Type B pancreatic cell (in vitro differentiated cells): Measurements from ENCODE around the gene ADARB1. TPM values are rescaled to one million over a fixed set of nuclear protein-coding genes. Genes with fewer than 3 reads are reported as not detected.
A peak's percentile ranks its signal among the peaks of the same experiment; 100 is the strongest.
"Not testable (repeated sequence)": the region's sequence is repeated elsewhere in the genome, so short reads cannot be mapped to it uniquely, and the experiment has no call there.

Experiments used
- DNase-seq: peaks from one replicate; pipeline ENCODE4 v3.0.0; 2021; ENCODE audit warnings: mixed read lengths; ENCODE audit not compliant: unreplicated experiment; ENCODE audit errors: extremely low spot score
- H3K27ac Mint-ChIP-seq: 2 replicates; pipeline ENCODE4 v1.8.0; 2021; ENCODE audit warnings: mild to moderate bottlenecking, mixed read lengths
- H3K27me3 Mint-ChIP-seq: 2 replicates; pipeline ENCODE4 v1.8.0; 2021; ENCODE audit warnings: mixed read lengths
- H3K36me3 Mint-ChIP-seq: 2 replicates; pipeline ENCODE4 v1.8.0; 2021; ENCODE audit warnings: mixed read lengths
- H3K4me1 Mint-ChIP-seq: one replicate; pipeline ENCODE4 v1.8.0; 2021; ENCODE audit warnings: mixed read lengths; ENCODE audit not compliant: unreplicated experiment
- H3K4me3 Mint-ChIP-seq: 2 replicates; pipeline ENCODE4 v1.8.0; 2021; ENCODE audit warnings: mild to moderate bottlenecking, mixed read lengths
- H3K9me3 Mint-ChIP-seq: 2 replicates; pipeline ENCODE4 v1.8.0; 2021; ENCODE audit warnings: mixed read lengths
- long read RNA-seq: library from polyadenylated mRNA; unstranded; transcript quantifications from one replicate; pipeline ENCODE4 v2.0.0, GENCODE V29; 2020
- total RNA-seq: library from RNA; stranded (reverse); gene quantifications from 2 replicates; pipeline ENCODE4 v1.2.1, GENCODE V29; 2021; ENCODE audit warnings: low replicate concordance
- TF ChIP-seq, protein P1 (sequence below): fragments of 200-600 bp; sonication (generic); conservative IDR thresholded peaks from 2 replicates; pipeline ENCODE4 v1.5.0; 2021; ENCODE audit warnings: antibody characterized with exemption, mild to moderate bottlenecking

The ADARB1 gene, protein sequence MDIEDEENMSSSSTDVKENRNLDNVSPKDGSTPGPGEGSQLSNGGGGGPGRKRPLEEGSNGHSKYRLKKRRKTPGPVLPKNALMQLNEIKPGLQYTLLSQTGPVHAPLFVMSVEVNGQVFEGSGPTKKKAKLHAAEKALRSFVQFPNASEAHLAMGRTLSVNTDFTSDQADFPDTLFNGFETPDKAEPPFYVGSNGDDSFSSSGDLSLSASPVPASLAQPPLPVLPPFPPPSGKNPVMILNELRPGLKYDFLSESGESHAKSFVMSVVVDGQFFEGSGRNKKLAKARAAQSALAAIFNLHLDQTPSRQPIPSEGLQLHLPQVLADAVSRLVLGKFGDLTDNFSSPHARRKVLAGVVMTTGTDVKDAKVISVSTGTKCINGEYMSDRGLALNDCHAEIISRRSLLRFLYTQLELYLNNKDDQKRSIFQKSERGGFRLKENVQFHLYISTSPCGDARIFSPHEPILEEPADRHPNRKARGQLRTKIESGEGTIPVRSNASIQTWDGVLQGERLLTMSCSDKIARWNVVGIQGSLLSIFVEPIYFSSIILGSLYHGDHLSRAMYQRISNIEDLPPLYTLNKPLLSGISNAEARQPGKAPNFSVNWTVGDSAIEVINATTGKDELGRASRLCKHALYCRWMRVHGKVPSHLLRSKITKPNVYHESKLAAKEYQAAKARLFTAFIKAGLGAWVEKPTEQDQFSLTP
- total RNA-seq = 20.7 and 20.9 TPM in 2 replicates
- long read RNA-seq, partial matches to known transcripts = 1 of 12 reads
- long read RNA-seq, other reads (novel, unspliced or antisense) = 11 of 12 reads

- no peak for DNase-seq
- Mint-ChIP-seq H3K4me1 (peaks cover 23% of the 10 kb centered on the region), H3K27me3 (peaks cover 18% of the 10 kb centered on the region), H3K27ac (peak within 1 kb of the TSS; percentile 97), H3K9me3 (no peaks in the 10 kb centered on the region), H3K36me3 (peaks cover 3% of the 10 kb centered on the region), H3K4me3 (peak within 1 kb of the TSS; percentile 97)
- TF ChIP-seq, protein P1, sequence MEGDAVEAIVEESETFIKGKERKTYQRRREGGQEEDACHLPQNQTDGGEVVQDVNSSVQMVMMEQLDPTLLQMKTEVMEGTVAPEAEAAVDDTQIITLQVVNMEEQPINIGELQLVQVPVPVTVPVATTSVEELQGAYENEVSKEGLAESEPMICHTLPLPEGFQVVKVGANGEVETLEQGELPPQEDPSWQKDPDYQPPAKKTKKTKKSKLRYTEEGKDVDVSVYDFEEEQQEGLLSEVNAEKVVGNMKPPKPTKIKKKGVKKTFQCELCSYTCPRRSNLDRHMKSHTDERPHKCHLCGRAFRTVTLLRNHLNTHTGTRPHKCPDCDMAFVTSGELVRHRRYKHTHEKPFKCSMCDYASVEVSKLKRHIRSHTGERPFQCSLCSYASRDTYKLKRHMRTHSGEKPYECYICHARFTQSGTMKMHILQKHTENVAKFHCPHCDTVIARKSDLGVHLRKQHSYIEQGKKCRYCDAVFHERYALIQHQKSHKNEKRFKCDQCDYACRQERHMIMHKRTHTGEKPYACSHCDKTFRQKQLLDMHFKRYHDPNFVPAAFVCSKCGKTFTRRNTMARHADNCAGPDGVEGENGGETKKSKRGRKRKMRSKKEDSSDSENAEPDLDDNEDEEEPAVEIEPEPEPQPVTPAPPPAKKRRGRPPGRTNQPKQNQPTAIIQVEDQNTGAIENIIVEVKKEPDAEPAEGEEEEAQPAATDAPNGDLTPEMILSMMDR = no peak
Measured at GRCh38 chr21:45074048-45074817, at the start of gene ADARB1. TSS of gene ADARB1 (plus strand) at chr21:45074580. CDS start at chr21:45171657, 97,077 bp downstream.

DNA sequence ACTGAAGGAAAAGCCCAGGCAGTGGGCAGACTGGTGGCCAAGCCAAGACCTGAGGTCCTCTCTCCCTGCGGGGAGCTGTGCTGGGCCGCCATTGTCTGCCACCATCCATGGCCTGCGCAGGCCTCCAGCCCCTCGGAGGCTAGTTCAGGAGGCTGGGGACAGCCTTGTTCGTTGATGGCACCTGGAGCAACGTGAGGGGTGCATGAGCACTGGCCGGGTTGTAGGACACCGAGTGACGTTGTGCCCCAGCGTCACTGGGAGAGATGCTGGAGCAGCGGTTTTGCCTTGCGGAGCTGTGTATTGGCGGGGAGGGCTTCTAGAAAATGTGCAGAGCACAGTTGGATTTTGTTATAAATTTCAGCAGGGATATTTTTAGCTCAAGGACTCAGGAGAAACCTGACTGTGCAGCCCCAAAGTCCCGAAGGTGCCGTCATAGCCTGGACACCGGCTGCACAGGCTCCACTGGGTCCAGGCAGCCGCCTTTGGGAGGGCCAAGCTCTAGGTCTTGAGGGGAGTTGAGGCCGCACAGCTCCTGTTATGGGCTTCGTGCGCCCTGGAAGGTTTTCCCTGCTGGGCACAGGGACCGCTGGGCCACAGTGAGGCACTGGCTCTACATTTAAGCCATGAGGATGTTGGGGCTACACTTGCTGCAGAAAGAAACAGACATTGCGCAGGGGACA lies 48.2 kb upstream of the ADARB1 start:
- peaks cover 9% of the 10 kb centered on the region for H3K9me3 Mint-ChIP-seq
- H3K27ac Mint-ChIP-seq = no peak overlapping the region
- H3K36me3 Mint-ChIP-seq = no peaks in the 10 kb centered on the region
- no peak for DNase-seq
- TF ChIP-seq, protein P1 = no peak
- no peak overlapping the region for H3K4me3 Mint-ChIP-seq
- peaks cover 15% of the 10 kb centered on the region for H3K27me3 Mint-ChIP-seq
- peaks cover 33% of the 10 kb centered on the region for H3K4me1 Mint-ChIP-seq

DNA sequence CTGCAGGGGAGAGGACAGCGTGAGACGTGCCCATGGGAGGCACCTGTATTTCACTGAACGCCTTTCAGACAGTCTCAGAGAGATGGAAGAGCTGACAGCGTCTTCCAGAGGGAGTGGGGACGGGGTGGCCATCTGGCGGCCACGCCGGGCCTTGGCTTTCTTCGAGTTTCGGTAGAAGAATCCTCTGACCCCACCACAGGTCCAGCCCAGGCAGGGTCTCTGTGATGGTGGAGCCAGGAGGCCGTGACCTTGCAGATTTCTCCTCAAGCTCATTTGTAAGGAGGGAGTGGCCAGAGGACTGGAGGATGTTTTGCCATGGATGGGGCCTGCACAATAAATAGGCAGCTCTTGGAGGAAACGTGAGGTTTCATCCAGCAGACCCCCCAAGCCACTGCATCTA lies 47.6 kb upstream of the ADARB1 start:
- H3K9me3 Mint-ChIP-seq = peaks cover 9% of the 10 kb centered on the region
- no peak overlapping the region for H3K27ac Mint-ChIP-seq
- peaks cover 12% of the 10 kb centered on the region for H3K27me3 Mint-ChIP-seq
- no peak overlapping the region for H3K4me3 Mint-ChIP-seq
- DNase-seq = no peak
- peaks cover 33% of the 10 kb centered on the region for H3K4me1 Mint-ChIP-seq
- TF ChIP-seq, protein P1 = peak; percentile 45
- H3K36me3 Mint-ChIP-seq = no peaks in the 10 kb centered on the region

DNA sequence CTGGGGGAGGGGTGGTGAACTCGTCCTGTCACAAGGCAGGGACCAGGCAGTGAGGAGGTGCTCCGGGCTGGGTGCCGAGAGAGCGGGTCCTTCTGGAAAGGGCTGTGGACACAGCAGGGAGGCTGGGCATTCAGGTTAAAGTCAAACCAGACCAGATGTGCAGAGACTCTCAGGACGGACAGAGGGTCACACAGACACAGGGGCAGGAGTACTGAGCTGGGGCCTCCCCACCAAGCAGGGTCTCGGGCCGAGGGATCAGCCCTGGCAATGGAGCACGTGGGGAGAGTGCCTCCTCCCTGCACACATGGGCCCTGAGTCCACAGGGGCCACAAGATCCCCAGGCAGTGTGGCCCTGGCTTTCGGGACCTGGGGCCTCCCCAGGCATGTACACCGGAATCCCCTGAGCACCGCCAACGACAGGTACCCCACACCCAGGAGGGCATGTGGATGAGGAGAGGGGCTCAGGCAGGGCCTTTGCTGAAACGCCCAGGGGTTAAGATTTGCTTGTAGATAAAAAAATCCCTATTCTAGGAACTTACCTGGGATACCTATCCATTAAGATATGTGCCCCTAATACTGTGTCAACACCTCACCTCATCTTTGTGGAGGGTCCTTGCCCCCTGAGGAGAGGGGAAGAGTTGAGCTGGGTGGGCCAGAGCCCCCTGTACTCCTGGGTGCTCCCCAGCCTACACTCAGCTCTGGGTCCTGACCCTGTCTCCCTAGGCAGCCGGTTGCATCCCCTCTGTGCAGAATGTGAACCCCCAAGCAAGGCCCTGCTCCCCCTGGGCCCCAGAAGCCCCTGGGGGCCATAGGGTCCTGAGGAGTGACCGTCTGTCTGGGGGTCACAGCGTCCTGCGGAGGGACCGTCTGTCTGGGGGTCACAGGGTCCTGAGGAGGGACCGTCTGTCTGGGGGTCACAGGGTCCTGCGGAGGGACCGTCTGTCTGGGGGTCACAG lies 46.9 kb upstream of the ADARB1 start:
- Mint-ChIP-seq H3K9me3 (peaks cover 9% of the 10 kb centered on the region), H3K36me3 (no peaks in the 10 kb centered on the region), H3K4me3 (no peak overlapping the region), H3K4me1 (peaks cover 30% of the 10 kb centered on the region), H3K27ac (no peak overlapping the region), H3K27me3 (peaks cover 12% of the 10 kb centered on the region)
- TF ChIP-seq, protein P1 = no peak
- DNase-seq = no peak

GRCh38 chr21:45028645-45029044 lies 45.7 kb upstream of the ADARB1 start:
- not testable (repeated sequence) for H3K27ac Mint-ChIP-seq, DNase-seq, H3K4me3 Mint-ChIP-seq, H3K9me3 Mint-ChIP-seq, H3K36me3 Mint-ChIP-seq
- peaks cover 13% of the 10 kb centered on the region for H3K27me3 Mint-ChIP-seq
- peaks cover 35% of the 10 kb centered on the region for H3K4me1 Mint-ChIP-seq
